ENCODE measurements around the gene HPS4. TPM values are rescaled to one million over a fixed set of nuclear protein-coding genes. Genes with fewer than 3 reads are reported as not detected.
"Not testable (repeated sequence)": the region's sequence is repeated elsewhere in the genome, so short reads cannot be mapped to it uniquely, and the experiment has no call there.

Gene HPS4
- total and polyA plus RNA-seq, 9 donors: 18.9 to 37.8 (median 32.5) TPM

DNA sequence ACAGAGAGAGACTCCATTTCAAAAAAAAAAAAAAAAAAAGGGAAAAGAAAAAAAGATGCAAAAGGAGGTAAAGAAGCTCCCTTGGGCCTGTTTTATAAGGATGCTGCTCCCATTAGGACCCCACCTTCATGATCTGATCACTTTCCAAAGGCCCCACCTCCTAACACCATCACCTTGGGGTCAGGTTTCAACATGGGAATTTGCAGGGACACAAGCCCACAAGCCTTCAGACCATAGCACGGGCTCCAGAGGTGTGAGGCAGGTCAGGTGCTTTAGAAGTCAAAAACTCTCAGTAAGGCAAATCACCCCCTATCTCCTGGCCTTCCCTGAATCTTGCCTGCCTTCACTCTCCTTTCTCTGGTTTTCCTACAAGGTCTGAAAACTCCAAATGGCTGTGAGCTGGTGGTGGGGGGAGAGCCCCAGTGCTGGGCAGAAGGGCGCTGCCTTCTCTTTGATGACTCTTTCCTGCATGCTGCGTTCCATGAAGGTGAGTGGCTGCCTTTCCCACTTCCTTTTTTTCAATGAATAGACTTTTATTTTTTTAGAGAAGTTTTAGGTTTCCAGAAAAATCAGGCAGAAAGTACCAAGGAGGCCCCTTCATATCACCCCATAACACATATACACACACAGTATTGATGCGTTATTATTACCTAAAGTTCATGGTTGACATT is 41.4 kb downstream of the HPS4 start:
- no peak overlapping the region for H3K27ac ChIP-seq
- no peak for DNase-seq
- 84 to 88% (median 85%) methylated on average over 4 of the region's 4 CpGs for WGBS, 3 donors
- TF ChIP-seq, protein P1, sequence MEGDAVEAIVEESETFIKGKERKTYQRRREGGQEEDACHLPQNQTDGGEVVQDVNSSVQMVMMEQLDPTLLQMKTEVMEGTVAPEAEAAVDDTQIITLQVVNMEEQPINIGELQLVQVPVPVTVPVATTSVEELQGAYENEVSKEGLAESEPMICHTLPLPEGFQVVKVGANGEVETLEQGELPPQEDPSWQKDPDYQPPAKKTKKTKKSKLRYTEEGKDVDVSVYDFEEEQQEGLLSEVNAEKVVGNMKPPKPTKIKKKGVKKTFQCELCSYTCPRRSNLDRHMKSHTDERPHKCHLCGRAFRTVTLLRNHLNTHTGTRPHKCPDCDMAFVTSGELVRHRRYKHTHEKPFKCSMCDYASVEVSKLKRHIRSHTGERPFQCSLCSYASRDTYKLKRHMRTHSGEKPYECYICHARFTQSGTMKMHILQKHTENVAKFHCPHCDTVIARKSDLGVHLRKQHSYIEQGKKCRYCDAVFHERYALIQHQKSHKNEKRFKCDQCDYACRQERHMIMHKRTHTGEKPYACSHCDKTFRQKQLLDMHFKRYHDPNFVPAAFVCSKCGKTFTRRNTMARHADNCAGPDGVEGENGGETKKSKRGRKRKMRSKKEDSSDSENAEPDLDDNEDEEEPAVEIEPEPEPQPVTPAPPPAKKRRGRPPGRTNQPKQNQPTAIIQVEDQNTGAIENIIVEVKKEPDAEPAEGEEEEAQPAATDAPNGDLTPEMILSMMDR (IDR thresholded peaks at IDR 0.05): no peak
- no peak for TF ChIP-seq EP300 (IDR thresholded peaks at IDR 0.05)
- TF ChIP-seq POLR2A (IDR thresholded peaks at IDR 0.05): no peak
- no peak overlapping the region for H3K4me3 ChIP-seq
- intact Hi-C loops (cut with DNase I): no loop called here
- no peaks in the 10 kb centered on the region for H3K36me3 ChIP-seq
- no peaks in the 10 kb centered on the region for H3K27me3 ChIP-seq
- H3K9me3 ChIP-seq: no peaks in the 10 kb centered on the region
- no peaks in the 10 kb centered on the region for H3K4me1 ChIP-seq (ENCODE audit: insufficient read depth)

DNA sequence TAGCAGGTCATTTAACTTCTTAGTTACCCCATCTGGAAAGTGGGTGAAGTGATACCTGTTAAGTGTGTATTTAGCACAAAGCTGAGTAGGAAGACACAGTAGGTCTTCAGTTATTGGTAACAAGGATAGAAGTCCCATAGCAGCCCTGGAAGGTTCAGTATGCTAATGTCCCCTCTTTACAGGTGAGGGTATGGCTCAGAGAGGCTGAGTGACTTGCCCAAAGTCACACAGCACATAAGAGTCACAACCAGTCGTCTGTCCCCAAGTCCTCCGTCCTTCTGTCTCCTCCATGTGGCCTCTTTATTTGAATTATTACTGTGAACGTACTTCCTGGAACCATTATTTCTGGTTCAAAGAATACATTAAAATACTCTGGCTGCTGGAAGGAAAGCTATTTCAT is 44.0 kb downstream of the HPS4 start:
- H3K4me1 ChIP-seq (ENCODE audit: insufficient read depth): no peaks in the 10 kb centered on the region
- H3K9me3 ChIP-seq: no peaks in the 10 kb centered on the region
- TF ChIP-seq POLR2A (IDR thresholded peaks at IDR 0.05): no peak
- TF ChIP-seq, protein P1 (IDR thresholded peaks at IDR 0.05): no peak
- TF ChIP-seq EP300 (IDR thresholded peaks at IDR 0.05): no peak
- H3K27ac ChIP-seq: no peak overlapping the region
- no peaks in the 10 kb centered on the region for H3K36me3 ChIP-seq
- intact Hi-C loops (cut with DNase I): no loop called here
- WGBS, 3 donors: 84 to 87% (median 84%) methylated on average over 3 of the region's 3 CpGs
- no peaks in the 10 kb centered on the region for H3K27me3 ChIP-seq
- DNase-seq: no peak
- no peak overlapping the region for H3K4me3 ChIP-seq

DNA sequence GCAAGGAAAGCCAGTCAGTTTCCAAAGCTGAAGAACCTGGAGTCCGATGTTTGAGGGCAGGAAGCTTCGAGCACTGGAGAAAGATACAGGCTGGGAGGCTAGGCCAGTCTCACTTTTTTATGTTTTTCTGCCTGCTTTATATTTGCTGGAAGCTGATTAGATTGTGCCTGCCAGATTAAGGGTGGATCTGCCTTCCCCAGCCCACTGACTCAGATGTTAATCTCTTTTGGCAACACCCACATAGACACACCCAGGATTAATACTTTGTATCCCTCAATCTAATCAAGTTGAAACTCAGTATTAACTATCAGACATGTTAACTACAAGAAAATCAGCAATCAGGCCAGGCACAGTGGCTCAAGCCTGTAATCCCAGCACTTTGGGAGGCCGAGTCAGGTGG is 44.8 kb downstream of the HPS4 start:
- 87 to 96% (median 90%) methylated on average over 3 of the region's 3 CpGs for WGBS, 3 donors
- H3K27ac ChIP-seq; H3K27me3 ChIP-seq; H3K36me3 ChIP-seq; H3K4me1 ChIP-seq (ENCODE audit: insufficient read depth); DNase-seq; intact Hi-C loops (cut with DNase I); H3K4me3 ChIP-seq; H3K9me3 ChIP-seq: not testable (repeated sequence)

DNA sequence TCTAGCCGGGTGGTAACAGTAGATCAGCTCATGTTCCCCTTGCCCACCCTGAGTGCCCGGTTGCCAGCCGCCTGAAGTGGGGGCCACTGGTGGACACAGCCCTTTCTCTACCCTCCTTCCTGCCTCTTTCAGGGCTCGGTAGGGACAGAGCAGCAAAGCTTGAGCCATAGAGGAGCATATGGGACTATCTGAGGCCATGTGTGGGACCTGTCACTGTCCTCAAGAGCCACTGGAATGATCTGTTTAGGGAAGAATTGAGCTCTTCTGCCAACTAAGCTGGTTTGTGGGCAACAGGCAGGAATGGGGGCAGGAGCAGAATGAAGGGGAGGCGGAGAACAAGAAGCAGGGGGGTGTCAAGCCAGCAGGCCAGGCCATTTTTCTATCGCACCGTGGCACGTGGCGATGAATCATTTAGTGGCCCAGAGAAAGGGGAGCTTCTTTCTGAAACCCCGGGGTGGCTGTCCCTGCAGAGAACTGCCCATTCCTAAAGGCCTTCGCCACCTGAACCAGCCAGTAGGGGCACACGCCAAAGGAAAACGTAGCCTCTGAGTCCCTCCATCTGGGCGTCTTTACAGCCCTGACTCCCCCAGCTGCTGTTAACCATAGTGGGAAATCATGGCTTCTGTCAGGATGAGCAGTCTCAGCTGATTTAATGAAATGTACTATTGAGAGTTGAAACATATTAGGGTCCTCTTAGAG is 45.7 kb downstream of the HPS4 start:
- intact Hi-C loops (cut with DNase I): no loop called here
- TF ChIP-seq POLR2A (IDR thresholded peaks at IDR 0.05): no peak
- TF ChIP-seq EP300 (IDR thresholded peaks at IDR 0.05): no peak
- TF ChIP-seq, protein P1 (IDR thresholded peaks at IDR 0.05): no peak
- no peaks in the 10 kb centered on the region for H3K4me1 ChIP-seq (ENCODE audit: insufficient read depth)
- no peaks in the 10 kb centered on the region for H3K27me3 ChIP-seq
- DNase-seq: no peak
- H3K27ac ChIP-seq: no peak overlapping the region
- H3K4me3 ChIP-seq: no peak overlapping the region
- WGBS, 3 donors: 75 to 83% (median 83%) methylated on average over 14 of the region's 14 CpGs
- no peaks in the 10 kb centered on the region for H3K36me3 ChIP-seq
- no peaks in the 10 kb centered on the region for H3K9me3 ChIP-seq

DNA sequence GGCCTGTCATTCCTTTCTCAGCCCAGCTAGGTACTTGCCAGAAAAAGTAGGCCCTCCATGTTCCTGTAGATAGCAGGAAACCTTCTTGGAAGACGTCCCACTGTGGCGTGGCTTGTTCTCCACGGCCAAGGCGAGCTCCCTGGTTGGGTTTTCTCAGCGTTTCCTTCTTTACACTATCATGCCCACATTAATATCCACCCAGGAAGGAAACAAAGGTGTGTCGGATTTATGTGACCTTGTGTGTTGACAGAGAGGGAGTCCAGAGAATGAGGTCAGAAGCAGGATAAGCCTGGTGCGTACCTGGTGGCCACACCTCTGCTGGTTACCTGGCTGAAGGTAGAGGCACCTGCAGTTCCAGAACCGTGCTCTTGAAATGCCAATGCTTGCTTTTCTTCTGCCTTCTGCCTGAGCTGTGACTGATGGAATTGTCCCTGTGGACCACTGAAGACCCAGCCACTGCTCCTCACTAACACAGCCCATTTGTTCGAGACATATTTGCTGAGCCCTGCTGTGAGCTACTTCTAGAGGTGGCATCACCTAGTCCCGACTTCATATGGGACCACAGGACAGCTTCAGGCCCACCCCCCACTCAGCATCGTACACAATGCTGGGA is 46.6 kb downstream of the HPS4 start:
- H3K9me3 ChIP-seq: no peaks in the 10 kb centered on the region
- no peak overlapping the region for H3K27ac ChIP-seq
- H3K27me3 ChIP-seq: no peaks in the 10 kb centered on the region
- no peak overlapping the region for H3K4me3 ChIP-seq
- TF ChIP-seq, protein P1 (IDR thresholded peaks at IDR 0.05): no peak
- H3K4me1 ChIP-seq (ENCODE audit: insufficient read depth): no peaks in the 10 kb centered on the region
- 61 to 74% (median 72%) methylated on average over 11 of the region's 11 CpGs for WGBS, 3 donors
- intact Hi-C loops (cut with DNase I): no loop called here
- DNase-seq: no peak
- H3K36me3 ChIP-seq: no peaks in the 10 kb centered on the region
